H9 (cell line): ENCODE data around the gene LRRC52. TPM values are rescaled to one million over a fixed set of nuclear protein-coding genes. Genes with fewer than 3 reads are reported as not detected.

Experiments used
- DNase-seq: peaks from one replicate; pipeline ENCODE4 v3.0.0-alpha.2; 2017
- H2AFZ ChIP-seq: one replicate; pipeline ENCODE4 v1.6.1; 2013; ENCODE audit warnings: mild to moderate bottlenecking, low read length, control low read depth, moderate library complexity
- H2AK5ac ChIP-seq: 2 replicates; pipeline ENCODE4 v1.6.1; 2013; ENCODE audit warnings: low read length, control low read depth, mixed read lengths; ENCODE audit not compliant: insufficient read length
- H2BK120ac ChIP-seq: one replicate; pipeline ENCODE4 v1.6.1; 2013; ENCODE audit warnings: low read depth, mild to moderate bottlenecking, low read length, control low read depth, inconsistent platforms; ENCODE audit not compliant: poor library complexity, severe bottlenecking
- H2BK12ac ChIP-seq: 2 replicates; pipeline ENCODE4 v1.6.1; 2013; ENCODE audit warnings: low read length, control low read depth, mixed read lengths, low read depth; ENCODE audit not compliant: insufficient read length
- H2BK15ac ChIP-seq: 2 replicates; pipeline ENCODE4 v1.6.1; 2013; ENCODE audit warnings: low read depth, low read length, control low read depth
- H2BK20ac ChIP-seq: one replicate; pipeline ENCODE4 v1.6.1; 2013; ENCODE audit warnings: low read depth, mild to moderate bottlenecking, low read length, control low read depth, inconsistent platforms; ENCODE audit not compliant: poor library complexity, severe bottlenecking
- H2BK5ac ChIP-seq: 2 replicates; pipeline ENCODE4 v1.6.1; 2013; ENCODE audit warnings: low read length, control low read depth, mixed read lengths; ENCODE audit not compliant: insufficient read length
- H3K14ac ChIP-seq: 2 replicates; pipeline ENCODE4 v1.6.1; 2013; ENCODE audit warnings: low read length, control low read depth; ENCODE audit not compliant: insufficient read depth
- H3K18ac ChIP-seq: 2 replicates; pipeline ENCODE4 v1.6.1; 2013; ENCODE audit warnings: low read depth, mild to moderate bottlenecking, mixed read lengths, low read length, control low read depth; ENCODE audit not compliant: insufficient read length
- H3K23ac ChIP-seq: 2 replicates; pipeline ENCODE4 v1.6.1; 2013; ENCODE audit warnings: low read length, control low read depth, mixed read lengths, low read depth; ENCODE audit not compliant: insufficient read length
- H3K23me2 ChIP-seq: 2 replicates; pipeline ENCODE4 v1.6.1; 2013; ENCODE audit warnings: low read depth, mild to moderate bottlenecking, mixed read lengths, low read length, control low read depth; ENCODE audit not compliant: insufficient read length, poor library complexity, severe bottlenecking
- H3K27ac ChIP-seq: 2 replicates; pipeline ENCODE4 v1.5.1; 2013; ENCODE audit warnings: low read length, control low read depth, mixed read lengths, low read depth; ENCODE audit not compliant: insufficient read length
- H3K27me3 ChIP-seq: 2 replicates; pipeline ENCODE4 v1.6.1; 2013; ENCODE audit warnings: low read length, control low read depth, inconsistent platforms; ENCODE audit not compliant: insufficient read depth
- H3K4ac ChIP-seq: 2 replicates; pipeline ENCODE4 v1.6.1; 2013; ENCODE audit warnings: low read depth, mild to moderate bottlenecking, control low read depth, inconsistent platforms, low read length, moderate library complexity
- H3K4me1 ChIP-seq: 2 replicates; pipeline ENCODE4 v1.6.1; 2013; ENCODE audit warnings: low read length, control low read depth, inconsistent platforms; ENCODE audit not compliant: insufficient read depth
- H3K4me2 ChIP-seq: 2 replicates; pipeline ENCODE4 v1.6.1; 2013; ENCODE audit warnings: low read length, control low read depth, mixed read lengths; ENCODE audit not compliant: insufficient read length, insufficient read depth
- H3K56ac ChIP-seq: 2 replicates; pipeline ENCODE4 v1.6.1; 2013; ENCODE audit warnings: low read depth, mild to moderate bottlenecking, mixed read lengths, low read length, control low read depth; ENCODE audit not compliant: insufficient read length
- H3K79me1 ChIP-seq: 2 replicates; pipeline ENCODE4 v1.6.1; 2013; ENCODE audit warnings: low read depth, mild to moderate bottlenecking, moderate library complexity, low read length, control low read depth, inconsistent platforms; ENCODE audit not compliant: insufficient read depth, poor library complexity, severe bottlenecking
- H3K79me2 ChIP-seq: 2 replicates; pipeline ENCODE4 v1.6.1; 2013; ENCODE audit warnings: low read length, control low read depth, inconsistent platforms; ENCODE audit not compliant: insufficient read depth
- H3K9ac ChIP-seq: 2 replicates; pipeline ENCODE4 v1.6.1; 2013; ENCODE audit warnings: low read length, control low read depth, mixed read lengths; ENCODE audit not compliant: insufficient read length; ENCODE audit errors: extremely low read depth
- H3K9me3 ChIP-seq: one replicate; pipeline ENCODE4 v1.6.1; 2013; ENCODE audit warnings: low read depth, low read length, inconsistent platforms; ENCODE audit not compliant: control insufficient read depth
- H3T11ph ChIP-seq: one replicate; pipeline ENCODE4 v1.6.1; 2013; ENCODE audit warnings: mild to moderate bottlenecking, low read length, control low read depth, inconsistent platforms
- H4K20me1 ChIP-seq: one replicate; pipeline ENCODE4 v1.6.1; 2013; ENCODE audit not compliant: control insufficient read depth, insufficient read length, insufficient read depth
- H4K5ac ChIP-seq: 2 replicates; pipeline ENCODE4 v1.6.1; 2013; ENCODE audit warnings: low read depth, mild to moderate bottlenecking, mixed read lengths, low read length, control low read depth; ENCODE audit not compliant: insufficient read length
- H4K8ac ChIP-seq: replicated peaks from 2 replicates; pipeline ENCODE4 v1.6.1; 2013; ENCODE audit warnings: low read length, control low read depth, mixed read lengths, low read depth; ENCODE audit not compliant: insufficient read length
- H4K91ac ChIP-seq: 2 replicates; pipeline ENCODE4 v1.6.1; 2013; ENCODE audit warnings: low read depth, mild to moderate bottlenecking, moderate library complexity, mixed read lengths, low read length, control low read depth; ENCODE audit not compliant: insufficient read length
- H3K27ac Mint-ChIP-seq, 3 experiments: 2 replicates in 2 of 3; 3 replicates in 1 of 3; pipeline ENCODE4 v1.8.0; 2020 to 2021; ENCODE audit warnings: mixed read lengths in 3 of 3, mild to moderate bottlenecking in 1 of 3, moderate library complexity in 1 of 3
- H3K27me3 Mint-ChIP-seq: 2 replicates; pipeline ENCODE4 v1.8.0; 2021; ENCODE audit warnings: low read depth, mild to moderate bottlenecking, moderate library complexity, mixed read lengths
- H3K36me3 Mint-ChIP-seq, 3 experiments: 2 replicates in 2 of 3; 3 replicates in 1 of 3; pipeline ENCODE4 v1.8.0; 2020 to 2021; ENCODE audit warnings: low read depth in 3 of 3, mixed read lengths in 3 of 3; ENCODE audit not compliant: insufficient read depth in 1 of 3
- H3K4me1 Mint-ChIP-seq, 2 experiments: 2 replicates each; pipeline ENCODE4 v1.8.0; 2020; ENCODE audit warnings: mixed read lengths in 2 of 2
- H3K4me3 Mint-ChIP-seq, 2 experiments: 2 replicates in 1 of 2; 3 replicates in 1 of 2; pipeline ENCODE4 v1.8.0; 2020 to 2021; ENCODE audit warnings: mild to moderate bottlenecking in 2 of 2, mixed read lengths in 2 of 2, moderate library complexity in 1 of 2
- H3K9me3 Mint-ChIP-seq, 2 experiments: 2 replicates in 1 of 2; 3 replicates in 1 of 2; pipeline ENCODE4 v1.8.0; 2020; ENCODE audit warnings: mild to moderate bottlenecking in 2 of 2, mixed read lengths in 2 of 2, moderate library complexity in 1 of 2
- CTCF ChIP-seq: fragments of 200-600 bp; sonication (generic); conservative IDR thresholded peaks from 3 replicates; pipeline ENCODE4 v1.8.0; 2021; ENCODE audit warnings: antibody characterized with exemption, mild to moderate bottlenecking
- WGBS: extraction: QIAGEN DNeasy Blood & Tissue Kit; methylation state at CpG from one replicate; pipeline ENCODE4 v1.1.7; 2013; ENCODE audit warnings: missing lambda C conversion rate, low lambda C conversion rate, mixed read lengths; ENCODE audit not compliant: insufficient read length; ENCODE audit errors: extremely low coverage; 5-methylcytosine and 5-hydroxymethylcytosine counted together
- total RNA-seq: library from RNA; stranded (reverse); gene quantifications from 2 replicates; pipeline ENCODE4 v1.2.1, GENCODE V29; 2021

The LRRC52 gene
- total RNA-seq, 1 experiment from 2014 or later = not detected

GRCh38 chr1:165531021-165531420 is 12.8 kb upstream of the LRRC52 start:
- Histone ChIP-seq H4K8ac (no peak overlapping the region), H3K79me1 (no peaks in the 10 kb centered on the region), H4K91ac (no peak overlapping the region), H3K9ac (no peak overlapping the region), H3K4me1 (no peaks in the 10 kb centered on the region), H3K4me2 (no peak overlapping the region), H2BK120ac (no peak overlapping the region), H4K5ac (no peak overlapping the region), H2BK15ac (no peak overlapping the region), H3K27ac (no peak overlapping the region), H2BK5ac (no peak overlapping the region), H3K18ac (no peak overlapping the region), H3T11ph (no peak overlapping the region), H3K23ac (no peak overlapping the region), H4K20me1 (no peaks in the 10 kb centered on the region), H3K23me2 (no peaks in the 10 kb centered on the region), H2AK5ac (no peak overlapping the region), H3K79me2 (no peaks in the 10 kb centered on the region), H3K9me3 (no peaks in the 10 kb centered on the region), H3K56ac (no peak overlapping the region), H3K27me3 (peaks cover 1% of the 10 kb centered on the region; the same call in 1 of the 2 replicates), H2BK12ac (no peak overlapping the region), H3K4ac (no peak overlapping the region), H2BK20ac (no peak overlapping the region), H2AFZ (no peak overlapping the region), H3K14ac (no peak overlapping the region)
- H3K4me3 Mint-ChIP-seq = no peak overlapping the region
- H3K9me3 Mint-ChIP-seq = no peaks in the 10 kb centered on the region
- no peak for TF ChIP-seq CTCF
- H3K27me3 Mint-ChIP-seq = peaks cover 28% of the 10 kb centered on the region
- no peak overlapping the region for H3K27ac Mint-ChIP-seq
- no peak for DNase-seq
- WGBS = no CpG with 5 or more reads among the region's 2 CpGs
- H3K36me3 Mint-ChIP-seq = no peaks in the 10 kb centered on the region
- peaks cover 0 to 6% of the 10 kb centered on the region in 2 experiments; a peak in 3 of 4 replicates for H3K4me1 Mint-ChIP-seq
